ENCODE results near the gene LGR4. TPM values are rescaled to one million over a fixed set of nuclear protein-coding genes. Genes with fewer than 3 reads are reported as not detected.

The LGR4 gene
- total RNA-seq, 1 donor from 2014 or later: 50.6 TPM

- DNase-seq (ENCODE audit: low spot score): no peak
Observed at GRCh38 chr11:27405134-27405533, 67.5 kb downstream of the LGR4 start.

- DNase-seq (ENCODE audit: low spot score): no peak
Observed at GRCh38 chr11:27404427-27404826, 68.2 kb downstream of the LGR4 start.

GRCh38 chr11:27403195-27403594 lies 69.4 kb downstream of the LGR4 start:
- DNase-seq (ENCODE audit: low spot score): no peak

GRCh38 chr11:27402450-27402849 lies 70.1 kb downstream of the LGR4 start:
- DNase-seq (ENCODE audit: low spot score): no peak

- no peak for DNase-seq (ENCODE audit: low spot score)
Observed at GRCh38 chr11:27401833-27402316, 70.7 kb downstream of the LGR4 start.

- no peak for DNase-seq (ENCODE audit: low spot score)
Observed at GRCh38 chr11:27401280-27401832, 71.2 kb downstream of the LGR4 start.

GRCh38 chr11:27398400-27398770 lies 74.2 kb downstream of the LGR4 start:
- no peak for DNase-seq (ENCODE audit: low spot score)

GRCh38 chr11:27397624-27398399 lies 74.8 kb downstream of the LGR4 start:
- no peak for DNase-seq (ENCODE audit: low spot score)

- DNase-seq (ENCODE audit: low spot score): no peak
Observed at GRCh38 chr11:27396259-27396839, 76.2 kb downstream of the LGR4 start.

- DNase-seq (ENCODE audit: low spot score): no peak
Observed at GRCh38 chr11:27395556-27396258, 76.9 kb downstream of the LGR4 start.

GRCh38 chr11:27394781-27395228 lies 77.8 kb downstream of the LGR4 start:
- DNase-seq (ENCODE audit: low spot score): no peak

GRCh38 chr11:27392278-27393114 lies 80.1 kb downstream of the LGR4 start:
- no peak for DNase-seq (ENCODE audit: low spot score)

- no peak for DNase-seq (ENCODE audit: low spot score)
Observed at GRCh38 chr11:27391331-27392015, 81.1 kb downstream of the LGR4 start.

GRCh38 chr11:27390318-27391295 lies 82.0 kb downstream of the LGR4 start:
- DNase-seq (ENCODE audit: low spot score): no peak

- no peak for DNase-seq (ENCODE audit: low spot score)
Observed at GRCh38 chr11:27388869-27389268, 83.7 kb downstream of the LGR4 start.

GRCh38 chr11:27388001-27388400 lies 84.6 kb downstream of the LGR4 start:
- no peak for DNase-seq (ENCODE audit: low spot score)

GRCh38 chr11:27387362-27387761 lies 85.2 kb downstream of the LGR4 start:
- DNase-seq (ENCODE audit: low spot score): no peak

- no peak for DNase-seq (ENCODE audit: low spot score)
Observed at GRCh38 chr11:27386181-27386845, 86.3 kb downstream of the LGR4 start.

GRCh38 chr11:27385245-27385644 lies 87.3 kb downstream of the LGR4 start:
- DNase-seq (ENCODE audit: low spot score): no peak

All from mesenteric fat pad (tissue), 1 donor.